HEK293 (cell line): Measurements from ENCODE around the gene RUSF1.
A peak's percentile ranks its signal among the peaks of the same experiment; 100 is the strongest.

Source experiments
- ATF2 ChIP-seq: fragments of 450-650 bp; formaldehyde crosslinking; IDR thresholded peaks from 2 replicates; pipeline ENCODE4 v1.5.1; 2016; ENCODE audit warnings: missing biosample characterization, missing genetic modification characterization, low read depth
- BCL11A ChIP-seq: fragments of 450-650 bp; formaldehyde crosslinking; IDR thresholded peaks from 2 replicates; pipeline ENCODE4 v1.5.1; 2016; ENCODE audit warnings: low read depth, missing biosample characterization, missing genetic modification characterization
- IKZF3 ChIP-seq: fragments of 450-650 bp; IDR thresholded peaks from 2 replicates; pipeline ENCODE4 v1.5.0; 2018; ENCODE audit warnings: missing biosample characterization, mild to moderate bottlenecking, missing genetic modification characterization, moderate library complexity
- OVOL3 ChIP-seq: fragments of 450-650 bp; formaldehyde crosslinking; IDR thresholded peaks from 2 replicates; pipeline ENCODE4 v1.5.1; 2016; ENCODE audit warnings: missing biosample characterization, missing genetic modification characterization
- PATZ1 ChIP-seq: fragments of 450-650 bp; formaldehyde crosslinking; IDR thresholded peaks from 2 replicates; pipeline ENCODE4 v1.5.1; 2016; ENCODE audit warnings: missing biosample characterization, missing genetic modification characterization
- SCRT1 ChIP-seq: fragments of 450-650 bp; formaldehyde crosslinking; IDR thresholded peaks from 2 replicates; pipeline ENCODE4 v1.5.1; 2016; ENCODE audit warnings: missing biosample characterization, missing genetic modification characterization, borderline replicate concordance
- TRIM28 ChIP-seq: IDR thresholded peaks from 2 replicates; pipeline ENCODE4 v1.6.1; 2011; ENCODE audit warnings: low read length, control low read depth, borderline replicate concordance
- YY2 ChIP-seq: fragments of 450-650 bp; formaldehyde crosslinking; IDR thresholded peaks from 2 replicates; pipeline ENCODE4 v1.5.1; 2016; ENCODE audit warnings: missing biosample characterization, missing genetic modification characterization
- ZBTB10 ChIP-seq: fragments of 450-650 bp; formaldehyde crosslinking; IDR thresholded peaks from 2 replicates; pipeline ENCODE4 v1.5.1; 2016; ENCODE audit warnings: missing biosample characterization, missing genetic modification characterization
- ZBTB44 ChIP-seq: fragments of 450-650 bp; IDR thresholded peaks from 2 replicates; pipeline ENCODE4 v1.5.1; 2018; ENCODE audit warnings: missing biosample characterization, mild to moderate bottlenecking, missing genetic modification characterization
- ZBTB8A ChIP-seq: fragments of 450-650 bp; formaldehyde crosslinking; IDR thresholded peaks from 2 replicates; pipeline ENCODE4 v1.5.1; 2016; ENCODE audit warnings: missing biosample characterization, missing genetic modification characterization
- ZFHX2 ChIP-seq: fragments of 450-650 bp; formaldehyde crosslinking; conservative IDR thresholded peaks from 2 replicates; pipeline ENCODE4 v1.5.1; 2016; ENCODE audit warnings: missing biosample characterization, missing genetic modification characterization
- ZNF121 ChIP-seq: fragments of 450-650 bp; formaldehyde crosslinking; IDR thresholded peaks from 2 replicates; pipeline ENCODE4 v1.5.1; 2016; ENCODE audit warnings: missing biosample characterization, missing genetic modification characterization
- ZNF341 ChIP-seq: fragments of 450-650 bp; formaldehyde crosslinking; IDR thresholded peaks from 2 replicates; pipeline ENCODE4; 2016; ENCODE audit warnings: low read depth, missing biosample characterization, missing genetic modification characterization
- ZNF433 ChIP-seq: fragments of 450-650 bp; formaldehyde crosslinking; IDR thresholded peaks from 2 replicates; pipeline ENCODE4 v1.5.1; 2016; ENCODE audit warnings: missing biosample characterization, missing genetic modification characterization, low read depth
- ZNF449 ChIP-seq: fragments of 450-650 bp; formaldehyde crosslinking; IDR thresholded peaks from 2 replicates; pipeline ENCODE4 v1.5.1; 2017; ENCODE audit warnings: missing biosample characterization, mild to moderate bottlenecking, missing genetic modification characterization, moderate library complexity
- ZNF513 ChIP-seq: fragments of 450-650 bp; IDR thresholded peaks from 2 replicates; pipeline ENCODE4 v1.5.1; 2018; ENCODE audit warnings: missing biosample characterization, missing genetic modification characterization
- ZNF521 ChIP-seq: fragments of 450-650 bp; formaldehyde crosslinking; IDR thresholded peaks from 2 replicates; pipeline ENCODE4 v1.5.1; 2017; ENCODE audit warnings: missing biosample characterization, mild to moderate bottlenecking, missing genetic modification characterization
- ZNF529 ChIP-seq: fragments of 450-650 bp; formaldehyde crosslinking; IDR thresholded peaks from 2 replicates; pipeline ENCODE4 v1.5.1; 2017; ENCODE audit warnings: missing genetic modification characterization, missing biosample characterization; ENCODE audit not compliant: insufficient replicate concordance
- ZNF530 ChIP-seq: fragments of 450-650 bp; formaldehyde crosslinking; IDR thresholded peaks from 2 replicates; pipeline ENCODE4 v1.5.1; 2016; ENCODE audit warnings: low read depth, missing biosample characterization, missing genetic modification characterization
- ZNF571 ChIP-seq: fragments of 450-650 bp; formaldehyde crosslinking; IDR thresholded peaks from 2 replicates; pipeline ENCODE4 v1.5.0; 2017; ENCODE audit warnings: missing biosample characterization, missing genetic modification characterization
- ZNF600 ChIP-seq: fragments of 450-650 bp; formaldehyde crosslinking; IDR thresholded peaks from 2 replicates; pipeline ENCODE4 v1.5.1; 2016; ENCODE audit warnings: missing biosample characterization, missing genetic modification characterization
- ZNF639 ChIP-seq: fragments of 450-650 bp; formaldehyde crosslinking; IDR thresholded peaks from 2 replicates; pipeline ENCODE4 v1.5.1; 2016; ENCODE audit warnings: missing biosample characterization, missing genetic modification characterization
- ZNF645 ChIP-seq: fragments of 450-650 bp; formaldehyde crosslinking; IDR thresholded peaks from 2 replicates; pipeline ENCODE4; 2016; ENCODE audit warnings: missing biosample characterization, missing genetic modification characterization
- ZNF654 ChIP-seq: fragments of 450-650 bp; formaldehyde crosslinking; IDR thresholded peaks from 2 replicates; pipeline ENCODE4 v1.5.1; 2016; ENCODE audit warnings: low read depth, missing biosample characterization, missing genetic modification characterization
- ZSCAN23 ChIP-seq: fragments of 450-650 bp; formaldehyde crosslinking; IDR thresholded peaks from 2 replicates; pipeline ENCODE4 v1.5.1; 2016; ENCODE audit warnings: missing biosample characterization, missing genetic modification characterization

The RUSF1 gene

GRCh38 chr16:31451681-31452351, 56.4 kb downstream of the RUSF1 start (continued):
- TF ChIP-seq ZNF645 (tag by site-specific recombination) (no peak), ZNF530 (tag by site-specific recombination) (no peak), IKZF3 (tag by site-specific recombination) (peak; percentile 92), ZNF121 (tag by site-specific recombination) (peak; percentile 73), ZNF513 (tag by site-specific recombination) (no peak), YY2 (tag by site-specific recombination) (no peak), SCRT1 (tag by site-specific recombination) (peak; percentile 81), ZBTB8A (tag by site-specific recombination) (no peak), ZSCAN23 (tag by site-specific recombination) (no peak), OVOL3 (tag by site-specific recombination) (no peak), ZBTB44 (tag by site-specific recombination) (peak; percentile 79), BCL11A (tag by site-specific recombination) (no peak), ZNF639 (tag by site-specific recombination) (no peak), ZNF654 (tag by site-specific recombination) (no peak), ZNF433 (tag by site-specific recombination) (no peak), ZBTB10 (tag by site-specific recombination) (no peak), ZNF449 (no peak), ZNF341 (tag by site-specific recombination) (peak; percentile 79), ZNF600 (tag by site-specific recombination) (peak; percentile 78), ZNF521 (tag by site-specific recombination) (no peak), ATF2 (tag by site-specific recombination) (no peak), ZNF529 (tag by site-specific recombination) (no peak), ZFHX2 (no peak), ZNF571 (tag by site-specific recombination) (no peak), TRIM28 (0 out of 2 replicates have a peak, but pooled peaks have one; percentile 34), PATZ1 (tag by site-specific recombination) (no peak)
